M059J (cell line): ENCODE data around the gene MDM2. TPM values are rescaled to one million over a fixed set of nuclear protein-coding genes. Genes with fewer than 3 reads are reported as not detected.
"Not testable (repeated sequence)": the region's sequence is repeated elsewhere in the genome, so short reads cannot be mapped to it uniquely, and the experiment has no call there.

Experiments used
- DNase-seq: peaks from one replicate; pipeline ENCODE4 v3.0.0-alpha.2; 2012; ENCODE audit warnings: low read depth
- total RNA-seq: library from RNA; depleted of rRNA; stranded (reverse); fragments of >200 nt; shearing (Covaris generic); gene quantifications from 2 replicates; pipeline ENCODE4 v1.2.3, GENCODE V29; 2014

The MDM2 gene
- total RNA-seq, 1 experiment from 2014 or later = 45.2 TPM

DNA sequence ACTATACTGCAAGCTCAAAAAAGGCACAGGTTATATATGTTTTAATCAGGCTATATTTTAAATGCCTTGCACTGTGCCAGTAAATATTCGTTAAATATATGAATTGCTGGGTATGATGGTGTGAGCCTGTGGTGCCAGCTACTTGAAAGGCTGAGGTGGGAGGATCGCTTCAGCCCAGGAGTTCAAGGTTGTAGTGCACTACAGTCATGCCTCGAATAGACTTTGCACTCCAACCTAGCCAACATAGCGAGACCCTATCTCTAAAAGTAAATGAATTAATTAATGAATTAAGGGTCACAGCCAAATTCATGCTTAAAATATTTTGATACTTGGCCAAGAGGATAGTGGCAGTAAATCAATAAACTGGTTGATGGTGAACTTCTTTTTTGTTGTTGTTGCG, 22.2 kb upstream of the MDM2 start:
- DNase-seq = no peak

- no peak for DNase-seq
Observed at GRCh38 chr12:68786929-68787328, 21.0 kb upstream of the MDM2 start.

GRCh38 chr12:68788554-68789143, 19.3 kb upstream of the MDM2 start:
- no peak for DNase-seq

- no peak for DNase-seq
Observed at GRCh38 chr12:68789144-68789878, 18.7 kb upstream of the MDM2 start.

DNA sequence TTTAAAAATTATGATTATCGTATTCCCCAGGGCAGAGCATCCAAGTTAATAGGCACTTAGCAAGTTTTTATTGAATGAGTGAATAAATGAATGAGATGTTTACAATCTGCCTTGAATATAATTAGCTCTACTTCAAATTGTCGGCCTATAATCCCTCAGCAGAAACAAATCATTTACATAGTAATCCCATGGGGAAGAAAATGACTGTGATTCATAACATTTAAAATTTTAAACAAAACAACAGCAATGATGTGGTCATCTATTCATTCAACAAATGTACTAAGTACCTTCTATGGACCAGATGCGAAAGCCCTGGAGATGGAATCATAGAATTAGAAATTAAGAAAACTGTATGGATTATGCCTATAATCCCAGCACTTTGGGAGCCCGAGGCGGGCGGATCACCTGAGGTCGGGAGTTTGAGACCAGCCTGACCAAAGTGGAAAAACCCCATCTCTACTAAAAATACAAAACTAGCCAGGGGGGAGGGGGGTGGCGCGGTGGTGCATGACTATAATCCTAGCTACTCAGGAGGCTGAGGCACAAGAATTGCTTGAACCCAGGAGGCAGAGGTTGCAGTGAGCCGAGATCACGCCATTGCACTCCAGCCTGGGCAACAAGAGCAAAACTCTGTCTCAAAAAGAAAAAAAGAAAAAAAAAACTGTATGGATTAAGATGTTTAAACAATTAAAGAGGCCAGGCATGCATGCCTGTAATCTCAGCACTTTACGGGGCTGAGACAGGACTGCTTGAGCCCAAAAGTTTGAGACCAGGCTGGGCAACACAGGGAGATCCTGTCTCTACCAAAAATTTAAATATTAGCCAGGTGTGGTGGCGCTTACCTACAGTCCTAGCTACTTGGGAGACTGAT, 17.7 kb upstream of the MDM2 start:
- DNase-seq = no peak

GRCh38 chr12:68790952-68791234, 17.1 kb upstream of the MDM2 start:
- no peak for DNase-seq

- DNase-seq = no peak
Observed at GRCh38 chr12:68791897-68792481, 16.0 kb upstream of the MDM2 start.

- peak; percentile 25 for DNase-seq
Observed at GRCh38 chr12:68792952-68793351, 15.0 kb upstream of the MDM2 start.

DNA sequence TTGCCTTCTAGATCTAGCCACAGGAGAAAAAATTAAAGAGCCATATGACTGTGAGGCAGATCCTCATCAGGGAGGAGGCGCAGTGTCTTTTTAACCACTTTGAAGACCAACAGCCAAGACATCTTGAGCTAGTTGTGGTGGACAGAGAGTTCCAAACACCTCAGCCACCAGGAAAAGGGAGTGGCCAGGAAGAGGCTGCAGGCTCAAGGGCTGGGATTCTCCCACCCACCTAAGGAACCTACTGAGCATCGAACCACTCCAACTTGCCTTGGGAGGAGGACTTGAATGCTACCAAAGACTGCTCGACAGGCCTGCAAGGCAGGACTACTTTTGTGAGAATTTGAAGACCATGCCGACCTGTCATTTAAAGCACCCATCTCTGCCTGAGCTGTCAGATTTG, 14.5 kb upstream of the MDM2 start:
- no peak for DNase-seq

DNA sequence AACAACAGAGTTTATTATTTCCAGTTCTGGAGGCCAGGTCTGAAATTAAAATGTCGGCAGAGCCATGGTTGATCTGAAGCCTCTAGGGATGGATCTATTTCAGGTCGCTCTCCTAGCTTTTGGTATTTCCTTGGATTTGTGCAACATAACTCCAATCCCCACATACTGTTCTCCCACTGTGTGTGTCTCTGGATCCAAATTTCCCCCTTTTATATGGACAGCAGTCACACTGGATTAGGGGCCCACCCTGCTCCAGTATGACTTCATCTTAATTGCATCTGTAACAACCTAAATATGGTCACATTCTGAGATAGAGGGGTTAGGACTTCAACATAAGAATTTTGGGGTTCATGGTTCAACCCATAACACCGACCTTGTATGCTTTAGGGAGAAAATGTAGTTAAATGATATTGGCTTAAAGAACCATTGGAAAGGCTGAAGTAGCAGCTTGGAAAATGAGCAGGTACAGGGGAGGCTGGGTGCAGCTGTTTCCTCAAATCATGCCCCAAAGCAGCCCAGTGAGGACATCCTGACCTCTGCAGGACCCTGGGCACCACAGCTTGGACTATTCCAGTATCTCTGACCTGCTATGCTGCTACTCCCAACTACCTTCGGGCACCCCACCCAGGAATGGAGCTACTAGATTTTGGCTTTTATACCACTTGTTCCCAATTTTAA, 13.9 kb upstream of the MDM2 start:
- no peak for DNase-seq

GRCh38 chr12:68794653-68795251, 13.2 kb upstream of the MDM2 start:
- peak; percentile 68 for DNase-seq

GRCh38 chr12:68796399-68796798, 11.6 kb upstream of the MDM2 start:
- DNase-seq = no peak

DNA sequence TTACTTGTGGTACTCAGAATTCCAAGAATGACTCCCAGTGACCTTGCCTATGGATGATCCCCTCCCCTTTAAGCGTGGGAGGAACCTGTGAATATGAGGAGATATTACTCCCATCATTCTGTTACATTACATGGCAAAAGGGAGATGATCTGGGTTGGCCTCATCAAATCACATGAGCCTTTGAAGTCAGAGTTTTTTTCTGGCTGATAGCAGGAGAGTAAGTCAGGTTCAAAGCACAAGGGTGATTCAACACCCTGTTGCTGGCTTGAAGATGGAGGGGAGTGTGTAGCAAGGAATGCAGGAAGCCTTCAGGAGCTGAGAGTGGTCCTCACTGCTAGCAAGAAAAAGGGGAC, 9.1 kb upstream of the MDM2 start:
- DNase-seq = no peak

- DNase-seq = no peak
Observed at GRCh38 chr12:68800294-68800693, 7.7 kb upstream of the MDM2 start.

DNA sequence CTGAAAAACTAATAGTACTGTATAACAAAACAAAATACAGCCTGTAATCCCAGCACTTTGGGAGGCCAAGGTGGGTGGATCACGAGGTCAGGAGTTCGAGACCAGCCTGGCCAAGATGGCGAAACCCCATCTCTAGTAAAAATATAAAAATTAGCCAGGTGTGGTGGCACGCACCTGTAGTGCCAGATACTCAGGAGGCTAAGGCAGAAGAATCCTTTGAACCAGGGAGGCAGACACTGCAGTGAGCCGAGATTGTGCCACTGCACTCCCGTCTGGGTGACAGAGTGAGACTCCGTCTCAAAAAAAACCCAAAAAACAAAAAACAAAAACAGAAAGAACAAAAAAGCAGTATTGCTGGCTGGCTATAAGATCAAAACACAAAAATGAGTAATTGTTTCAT, 6.9 kb upstream of the MDM2 start:
- DNase-seq = not testable (repeated sequence)

DNA sequence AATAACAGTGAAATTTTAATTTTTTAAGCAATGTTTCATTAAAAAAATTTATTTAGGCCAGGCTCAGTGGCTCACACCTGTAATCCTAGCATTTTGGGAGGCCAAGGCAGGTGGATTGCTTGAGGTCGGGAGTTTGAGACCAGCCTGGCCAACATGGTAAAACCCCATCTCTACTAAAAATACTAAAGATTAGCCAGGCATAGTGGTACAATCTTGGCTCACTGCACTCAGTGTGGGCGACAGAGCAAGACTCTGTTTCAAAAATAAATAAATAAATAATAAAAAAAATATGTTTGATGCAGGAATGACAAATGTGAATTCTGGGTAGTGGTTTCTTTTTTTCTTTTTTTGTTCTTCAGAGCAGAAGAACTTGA, 5.6 kb upstream of the MDM2 start:
- not testable (repeated sequence) for DNase-seq

- not testable (repeated sequence) for DNase-seq
Observed at GRCh38 chr12:68802911-68803651, 4.9 kb upstream of the MDM2 start.

- no peak for DNase-seq
Observed at GRCh38 chr12:68803948-68804656, 3.9 kb upstream of the MDM2 start.

DNA sequence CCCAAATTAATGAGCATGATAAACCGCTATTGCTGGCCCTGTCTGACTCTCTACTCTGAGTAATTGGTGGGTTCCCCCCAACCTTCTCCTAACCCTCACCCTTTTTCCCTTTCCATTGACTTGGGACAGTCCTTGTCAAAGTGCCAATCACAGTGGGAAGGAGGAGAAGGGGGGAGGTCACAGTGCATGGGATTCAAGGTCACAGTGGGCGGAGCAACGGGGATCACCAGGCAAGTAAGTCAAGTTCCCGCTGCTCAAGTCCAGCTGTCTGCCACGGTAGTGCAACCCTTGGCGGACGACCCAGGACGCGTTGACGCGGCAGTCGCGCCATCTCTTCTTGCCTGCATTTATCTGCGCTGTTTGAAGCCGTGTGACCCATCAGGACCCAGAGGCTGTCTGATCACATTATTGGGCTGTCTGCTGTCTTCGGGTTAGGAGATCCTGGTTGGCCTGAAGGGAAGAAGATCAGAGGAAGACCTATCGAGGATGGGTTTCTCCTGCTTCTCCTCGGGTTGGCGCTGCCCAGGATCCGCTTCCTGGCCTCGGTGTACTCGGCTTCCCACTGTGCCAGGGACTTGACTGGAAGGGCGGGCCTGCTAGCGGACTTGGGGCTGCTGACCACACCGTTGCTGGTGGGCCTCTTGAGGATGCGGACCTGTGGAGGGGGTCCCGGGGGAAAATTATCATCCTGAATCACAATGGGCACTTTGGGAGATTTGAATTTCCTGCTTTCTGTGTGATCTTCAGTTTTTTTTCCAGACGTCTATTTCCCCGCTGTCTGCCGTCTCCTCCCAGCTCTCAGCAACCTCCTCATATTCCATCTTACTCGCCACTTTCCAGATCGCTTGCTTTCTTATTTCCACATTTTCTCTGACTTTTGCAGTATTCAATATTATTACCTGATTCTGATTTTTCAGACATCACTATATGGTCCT, 3.1 kb upstream of the MDM2 start:
- no peak for DNase-seq
